Stimulated activated CD4-positive, alpha-beta T cell treated with anti-CD3 and anti-CD28 coated beads, Interleukin-4, amount 100 ng/mL, for 4 hours (primary cell): ENCODE data around the gene GSK3B.
A peak's percentile ranks its signal among the peaks of the same experiment; 100 is the strongest.
"Not testable (repeated sequence)": the region's sequence is repeated elsewhere in the genome, so short reads cannot be mapped to it uniquely, and the experiment has no call there.

ENCODE experiments used
- DNase-seq, 2 experiments: peaks; one replicate each; pipeline ENCODE4 v3.0.0-alpha.2; 2020

Gene GSK3B

DNA sequence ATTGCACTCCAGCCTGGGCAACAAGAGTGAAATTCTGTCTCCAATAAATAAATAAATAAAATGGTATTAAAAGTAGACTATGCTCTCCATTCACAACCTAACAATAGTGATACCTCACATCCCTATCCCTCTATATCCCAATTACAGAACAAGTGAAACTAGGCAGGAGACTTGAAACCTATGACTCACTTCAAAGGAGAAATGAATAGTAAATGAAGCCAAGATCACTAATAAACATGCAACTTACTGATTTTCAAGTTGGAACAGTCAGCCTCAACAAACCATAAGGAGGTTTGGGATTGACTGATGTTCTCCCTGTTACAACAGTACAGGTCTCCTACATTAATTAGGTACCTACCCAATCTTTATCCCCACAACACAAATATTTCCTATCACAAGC, 103.4 kb downstream of the GSK3B start:
- no peak for DNase-seq

DNA sequence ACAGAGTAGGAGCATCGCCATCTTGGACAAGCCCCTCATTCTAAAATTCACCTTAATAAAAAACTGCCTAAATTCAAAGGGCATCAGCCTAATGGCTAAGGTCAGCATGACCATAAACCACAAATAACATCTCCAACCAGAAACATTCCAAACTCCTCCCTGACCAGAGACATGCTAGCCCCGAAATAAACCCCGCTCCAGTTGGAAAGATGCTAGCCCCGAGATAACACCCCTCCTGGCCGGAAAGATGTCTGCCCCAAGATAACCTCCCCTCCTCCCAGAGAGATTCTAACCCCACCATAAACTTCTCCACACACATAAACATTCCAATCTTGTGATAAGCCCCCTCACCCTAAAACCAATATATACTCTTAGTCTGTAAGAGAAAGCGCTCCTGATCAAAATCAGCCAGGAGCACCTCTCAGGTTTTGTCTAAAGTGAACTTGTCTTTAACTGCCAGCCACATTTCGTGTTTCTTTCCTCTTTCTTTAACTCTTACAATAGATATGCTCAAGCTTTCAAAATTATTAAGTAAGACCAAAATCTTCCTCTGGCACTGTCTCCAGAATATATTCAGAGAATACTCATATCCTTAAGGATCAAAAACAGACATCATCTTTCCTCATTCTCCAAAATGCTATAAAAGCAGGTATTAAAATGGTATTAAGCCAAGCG, 104.1 kb downstream of the GSK3B start:
- DNase-seq = no peak

DNA sequence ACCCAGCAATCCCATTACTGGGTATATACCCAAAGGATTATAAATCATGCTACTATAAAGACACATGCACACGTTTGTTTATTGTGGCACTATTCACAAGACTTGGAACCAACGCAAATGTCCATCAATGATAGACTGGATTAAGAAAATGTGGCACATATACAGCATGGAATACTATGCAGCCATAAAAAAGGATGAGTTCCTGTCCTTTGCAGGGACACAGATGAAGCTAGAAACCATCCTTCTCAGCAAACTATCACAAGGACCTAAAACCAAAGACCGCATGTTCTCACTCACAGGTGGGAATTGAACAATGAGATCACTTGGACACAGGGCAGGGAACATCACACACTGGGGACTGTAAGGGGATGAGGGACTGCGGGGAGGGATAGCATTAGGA, 107.4 kb downstream of the GSK3B start:
- DNase-seq = not testable (repeated sequence)

DNA sequence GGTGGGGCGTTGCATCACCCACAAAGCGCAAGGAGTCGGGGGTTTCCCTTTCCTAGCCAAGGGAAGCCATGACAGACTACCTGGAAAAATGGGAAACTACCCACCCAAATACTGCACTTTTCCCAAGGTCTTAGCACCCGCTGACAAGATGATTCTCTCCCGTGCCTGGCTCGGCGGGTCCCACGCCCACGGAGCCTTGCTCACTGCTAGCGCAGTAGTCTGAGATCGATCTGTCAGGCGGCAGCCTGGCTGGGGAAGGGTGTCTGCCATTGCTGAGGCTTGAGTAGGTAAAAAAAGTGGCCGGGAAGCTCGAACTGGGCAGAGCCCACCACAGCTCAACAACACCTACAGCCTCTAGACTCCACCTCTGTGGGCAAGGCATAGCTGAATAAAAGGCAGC, 112.9 kb downstream of the GSK3B start:
- DNase-seq = no peak

DNA sequence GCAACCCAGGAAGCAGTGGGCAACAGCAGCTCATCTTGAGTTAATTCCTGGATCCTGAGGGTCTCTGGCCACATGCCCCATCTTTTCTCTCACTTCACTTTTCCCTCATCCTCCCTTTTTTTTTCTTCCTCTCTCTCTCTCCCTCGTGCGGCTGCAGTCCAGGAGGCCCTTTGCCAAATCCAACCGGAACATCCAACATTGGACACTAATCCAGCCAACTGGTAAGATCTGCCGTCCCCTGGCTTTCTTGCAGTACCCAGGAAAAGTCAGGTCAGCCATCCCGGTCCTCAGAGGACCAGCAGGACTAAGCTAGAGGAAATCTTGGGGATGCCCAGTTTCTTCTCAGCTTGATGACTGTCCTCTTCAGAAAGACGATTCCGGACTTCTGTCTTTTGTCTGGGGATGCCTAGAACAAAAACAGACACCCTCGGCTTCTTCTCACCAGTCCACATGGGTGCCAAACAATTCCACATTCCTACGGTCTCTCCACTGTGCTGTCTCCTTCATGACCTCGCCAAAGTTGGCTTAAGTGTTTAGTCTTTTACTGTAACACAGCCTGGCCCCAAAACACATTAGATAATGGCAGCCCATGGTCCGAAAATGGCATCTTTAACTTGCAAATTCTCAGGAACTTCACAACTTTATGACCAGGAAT, 115.6 kb downstream of the GSK3B start:
- no peak for DNase-seq

DNA sequence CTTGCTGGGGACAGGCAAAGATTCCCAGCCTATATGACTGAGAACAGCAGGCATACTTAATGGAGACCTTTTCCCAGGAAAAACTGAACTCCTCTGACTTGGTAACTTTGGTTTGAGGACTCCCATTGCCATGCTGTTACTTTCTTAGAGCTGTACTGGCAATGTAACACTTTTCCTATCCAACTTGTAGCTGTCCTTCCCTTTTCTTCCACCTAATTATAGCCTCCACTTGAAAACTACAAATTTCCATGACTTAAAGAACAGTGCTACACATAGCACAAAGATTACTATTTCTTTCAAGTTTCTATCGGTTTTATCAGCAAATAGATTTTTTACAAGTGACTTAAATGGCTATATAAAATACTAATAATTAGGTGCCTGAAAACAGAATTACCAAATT, 116.9 kb downstream of the GSK3B start:
- DNase-seq = no peak

DNA sequence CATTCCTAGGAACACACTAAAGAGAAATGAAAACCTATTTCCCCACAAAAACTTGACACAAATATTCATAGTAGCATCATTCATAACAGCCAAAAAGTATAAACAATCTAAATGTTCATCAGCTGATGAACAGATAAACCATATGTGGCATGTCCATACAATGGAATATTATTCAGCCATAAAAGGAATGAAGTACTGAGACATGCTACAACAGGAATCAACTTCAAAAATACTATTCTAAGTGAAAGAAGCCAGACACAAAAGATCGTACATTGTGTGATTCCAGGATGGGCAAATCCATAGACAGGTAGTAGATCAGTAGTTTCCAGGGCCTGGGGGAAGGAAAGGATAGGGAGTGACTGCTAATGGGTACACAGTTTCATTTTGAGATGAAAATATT, 118.0 kb downstream of the GSK3B start:
- DNase-seq = no peak

DNA sequence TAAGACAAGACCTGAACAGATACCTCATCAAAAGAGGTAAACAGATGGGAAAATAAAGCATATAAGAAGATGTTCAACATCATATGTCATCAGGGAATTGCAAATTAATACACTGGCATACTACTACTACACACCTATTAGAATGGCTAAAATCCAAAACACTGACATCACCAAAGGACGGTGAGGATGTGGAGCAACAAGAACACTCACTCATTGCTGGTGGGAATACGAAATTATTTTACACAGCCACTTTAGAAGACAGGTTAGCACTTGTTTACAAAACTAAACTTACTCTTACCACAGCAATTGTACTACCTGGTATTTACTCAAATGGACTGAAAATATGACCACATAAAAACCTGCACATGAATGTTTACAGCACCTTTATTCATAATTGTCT, 119.6 kb downstream of the GSK3B start:
- no peak for DNase-seq

DNA sequence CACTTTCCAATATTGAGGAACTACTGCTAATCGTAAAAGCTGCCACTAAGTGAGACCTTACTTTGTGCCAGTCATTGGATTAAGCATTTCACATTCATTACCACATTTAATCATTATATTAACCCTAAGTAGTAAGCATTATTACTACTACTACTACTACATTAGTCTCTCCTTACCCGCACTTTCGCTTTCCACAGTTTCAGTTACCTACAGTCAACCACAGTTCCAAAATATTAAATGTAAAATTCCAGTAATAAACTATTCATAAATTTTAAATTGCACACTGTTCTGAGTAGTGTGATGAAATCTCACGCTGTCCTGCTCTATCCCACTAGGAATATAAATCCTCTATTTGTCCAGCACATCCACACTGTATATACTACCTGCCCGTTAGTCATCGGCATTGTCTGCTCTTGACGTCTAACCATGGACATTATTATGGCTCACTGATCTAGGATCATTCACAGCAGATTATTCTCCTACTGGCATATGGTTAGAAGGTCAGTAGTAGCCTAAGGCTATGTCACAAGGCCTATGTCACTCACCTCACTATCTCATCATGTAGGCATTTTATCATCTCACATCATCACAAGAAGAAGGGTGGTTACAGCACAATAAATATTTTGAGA, 121.1 kb downstream of the GSK3B start:
- DNase-seq = no peak

DNA sequence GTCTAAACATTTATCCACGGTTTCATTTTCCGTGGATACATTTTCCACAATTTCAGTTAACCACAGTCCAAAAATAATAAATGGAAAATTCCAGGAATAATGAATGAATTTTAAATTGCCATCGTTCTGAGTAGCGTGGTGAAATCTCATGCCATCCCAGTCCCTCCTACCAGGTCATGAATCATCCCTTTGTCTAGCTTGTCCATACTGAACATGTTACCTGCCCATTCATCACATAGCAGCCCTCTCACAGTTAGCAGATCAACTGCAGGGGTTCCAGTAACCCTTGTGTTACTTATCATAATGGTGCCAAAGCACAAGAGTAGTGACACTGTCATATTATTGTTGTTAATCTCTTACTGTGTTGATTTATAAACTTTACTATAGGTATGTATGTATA, 124.5 kb downstream of the GSK3B start:
- DNase-seq = no peak

DNA sequence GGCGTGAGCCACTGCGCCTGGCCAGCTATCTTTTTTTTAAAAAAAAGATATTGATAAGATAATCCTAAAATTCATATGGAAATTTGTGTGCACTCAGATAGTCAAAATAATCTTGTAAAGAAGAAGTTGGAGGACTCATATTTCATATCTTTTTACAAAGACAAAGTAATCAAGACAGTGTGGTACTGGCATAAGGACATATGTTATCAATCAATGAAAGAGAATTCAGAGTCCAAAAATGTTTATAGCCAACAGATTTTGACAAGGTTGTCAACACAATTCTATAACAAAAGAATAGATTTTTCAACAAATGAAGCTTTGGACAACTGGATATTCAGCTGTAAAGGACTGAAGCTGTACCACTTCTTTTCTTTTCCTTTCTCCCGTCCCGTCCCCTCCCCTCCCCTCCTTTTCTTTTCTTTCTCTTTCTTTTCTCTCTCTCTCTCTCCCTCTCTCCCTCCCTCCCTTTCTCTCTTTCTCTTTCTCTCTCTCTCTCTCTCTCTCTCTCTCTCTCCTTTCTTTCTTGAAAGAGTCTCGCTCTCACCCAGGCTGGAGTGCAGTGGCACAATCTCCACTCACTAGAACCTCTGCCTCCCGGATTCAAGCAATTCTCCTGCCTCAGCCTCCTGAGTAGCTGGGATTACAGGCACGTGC, 126.8 kb downstream of the GSK3B start:
- no peak for DNase-seq

DNA sequence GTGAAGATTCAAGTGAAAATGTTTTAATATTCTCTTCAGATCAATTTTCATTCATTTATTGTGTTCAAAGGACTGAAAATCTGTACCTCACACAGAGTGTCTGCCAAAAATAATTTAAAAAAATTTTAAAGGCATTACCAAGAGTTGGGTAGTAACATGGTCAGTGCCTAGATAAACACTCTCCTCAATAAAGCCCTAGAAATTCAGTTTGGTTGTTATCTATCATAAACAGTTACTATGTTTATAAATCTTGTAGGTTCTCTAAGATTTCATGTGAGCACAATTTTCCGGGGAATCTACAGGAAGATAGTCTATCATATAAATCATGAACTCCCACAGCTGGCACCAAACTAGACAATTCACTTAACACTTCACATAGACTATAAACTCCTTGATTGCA, 128.6 kb downstream of the GSK3B start:
- no peak for DNase-seq

DNA sequence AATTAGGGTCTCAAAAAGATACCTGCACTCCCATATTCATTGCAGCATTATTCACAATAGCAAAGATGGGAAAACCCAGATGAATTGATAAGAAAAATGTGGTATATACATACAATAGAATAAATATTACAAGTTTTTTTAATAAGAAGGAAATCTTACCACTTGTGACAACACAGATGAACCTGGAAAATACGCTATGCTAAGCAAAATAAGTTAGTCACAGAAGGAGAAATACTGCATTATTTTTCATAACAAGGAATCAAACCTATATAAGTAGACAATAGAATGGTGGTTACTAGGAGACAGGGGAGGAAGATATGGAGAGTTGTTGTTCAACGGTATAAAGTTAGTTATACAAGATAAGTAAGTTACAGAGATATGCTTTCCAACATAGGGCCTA, 130.0 kb downstream of the GSK3B start:
- DNase-seq = no peak

DNA sequence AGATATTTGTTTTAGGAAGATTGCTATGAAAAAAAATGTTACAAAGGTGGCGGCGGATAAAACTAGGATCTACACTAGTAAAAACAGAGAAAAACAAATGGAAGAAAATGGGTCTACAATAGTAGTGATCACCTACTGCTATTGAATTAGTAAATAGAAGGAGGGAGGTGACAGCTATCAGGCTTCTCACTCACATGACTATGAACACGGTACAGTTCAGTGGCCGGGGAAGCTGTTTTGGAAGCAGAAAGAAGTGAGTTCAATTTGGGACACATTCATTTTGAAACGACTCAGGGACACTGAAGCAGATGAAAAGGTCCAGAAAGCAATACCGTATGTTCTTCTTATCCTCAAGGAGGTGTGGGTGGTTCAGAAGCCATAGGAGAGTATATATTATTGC, 138.3 kb downstream of the GSK3B start:
- DNase-seq = no peak

DNA sequence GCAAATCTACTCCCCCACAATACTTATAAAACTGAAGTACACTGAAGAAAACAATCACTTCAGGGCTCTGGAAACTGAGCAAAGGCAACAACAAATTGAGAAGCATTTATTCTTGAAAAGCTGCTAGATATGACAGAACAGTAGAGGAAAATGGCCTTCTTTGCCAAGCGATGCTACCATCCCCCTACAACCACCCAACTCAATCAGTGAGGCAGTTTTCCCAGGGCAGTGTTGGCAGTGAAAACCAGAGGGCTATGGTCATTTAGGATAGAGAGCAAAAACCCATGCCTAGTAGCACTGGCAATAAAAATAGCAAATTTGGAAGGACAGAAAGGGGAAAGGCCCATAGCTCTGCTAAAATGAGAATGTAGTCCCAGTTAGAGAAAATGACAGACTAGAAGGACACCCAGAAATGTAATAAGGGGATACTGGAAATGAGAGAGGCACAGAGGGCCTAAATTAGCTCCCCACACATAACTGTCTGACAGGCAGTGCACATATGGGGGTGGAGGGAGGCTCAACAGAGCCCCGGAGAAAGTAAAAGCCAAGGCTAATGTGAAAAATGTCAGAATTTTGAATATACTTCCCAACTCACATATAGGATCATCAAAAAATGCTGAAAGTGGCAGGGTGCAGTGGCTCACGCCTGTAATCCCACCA, 143.5 kb downstream of the GSK3B start:
- no peak for DNase-seq

DNA sequence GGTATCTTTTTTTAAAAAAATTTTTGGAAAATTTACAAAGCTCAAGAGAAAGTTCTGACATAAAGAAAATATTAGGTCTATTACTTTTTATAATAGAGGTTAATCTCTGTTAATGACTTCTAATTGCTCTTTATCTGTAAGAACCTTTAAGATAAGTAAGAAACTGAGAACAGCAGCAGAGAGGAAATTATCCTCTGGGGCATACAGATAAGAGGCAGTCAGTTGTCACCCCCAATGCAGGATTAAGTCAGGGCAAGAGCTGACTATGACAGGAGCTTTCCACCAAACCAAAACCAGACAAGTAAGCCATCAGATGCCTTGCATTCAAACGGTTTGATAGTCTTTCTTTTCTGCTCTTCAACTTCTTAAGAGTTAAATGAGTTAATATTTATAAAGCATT, 149.0 kb downstream of the GSK3B start:
- DNase-seq = no peak

DNA sequence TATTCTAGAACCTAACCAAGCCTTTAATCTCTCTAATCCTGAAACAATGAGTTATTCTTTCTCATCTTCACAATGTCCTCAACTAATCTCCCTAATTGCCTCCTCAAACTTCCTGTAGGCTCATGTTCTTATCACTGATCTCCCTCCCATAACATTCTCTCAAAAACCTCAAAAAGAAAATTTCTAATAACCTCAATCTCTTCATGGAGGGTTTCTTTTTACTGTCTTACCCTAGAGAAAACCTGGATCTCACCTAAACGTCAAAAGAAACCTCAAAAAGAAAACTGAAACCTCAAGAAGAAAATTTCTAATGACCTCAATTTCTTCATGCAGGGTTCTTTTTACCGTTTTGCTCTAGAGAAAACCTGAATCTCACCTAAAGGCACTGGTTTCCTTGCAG, 150.2 kb downstream of the GSK3B start:
- no peak for DNase-seq

DNA sequence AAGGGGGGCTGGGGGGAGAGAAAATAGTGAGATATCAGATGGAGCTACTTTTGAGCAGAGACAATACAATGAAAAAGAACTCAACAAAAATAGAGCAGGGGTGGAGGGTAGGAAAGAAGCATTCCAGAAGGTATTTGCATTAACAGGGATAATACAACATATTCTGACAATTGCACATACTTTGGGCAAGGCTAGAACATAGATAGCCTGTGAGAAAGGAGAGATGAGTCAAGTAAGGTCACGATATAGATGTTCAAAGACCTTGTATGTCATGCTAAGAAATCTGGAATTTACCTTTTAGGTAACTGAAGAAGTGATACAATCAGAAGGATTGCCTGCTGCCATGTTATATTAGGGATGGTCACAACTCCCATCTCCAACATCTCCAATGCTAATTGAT, 155.2 kb downstream of the GSK3B start:
- DNase-seq = no peak

DNA sequence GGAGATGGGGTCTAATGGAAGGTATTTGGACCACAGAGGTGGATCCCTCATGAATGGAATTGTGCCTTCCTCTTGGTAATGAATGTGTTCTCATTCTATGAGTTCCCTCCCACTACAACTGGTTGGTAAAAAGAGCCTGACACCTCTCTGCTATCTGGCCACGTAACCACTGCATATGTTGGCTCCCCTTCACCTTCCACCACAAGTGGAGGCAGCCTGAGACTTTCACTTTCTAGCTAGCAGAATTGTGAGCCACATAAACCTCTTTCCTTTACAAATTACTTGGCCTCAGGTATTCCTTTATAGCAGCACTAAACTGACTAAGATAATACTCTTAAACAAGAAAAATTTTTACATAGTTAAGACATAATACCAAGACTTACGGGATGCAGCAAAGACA, 157.0 kb downstream of the GSK3B start:
- DNase-seq = peak in 1 of 2 experiments; percentile 21

DNA sequence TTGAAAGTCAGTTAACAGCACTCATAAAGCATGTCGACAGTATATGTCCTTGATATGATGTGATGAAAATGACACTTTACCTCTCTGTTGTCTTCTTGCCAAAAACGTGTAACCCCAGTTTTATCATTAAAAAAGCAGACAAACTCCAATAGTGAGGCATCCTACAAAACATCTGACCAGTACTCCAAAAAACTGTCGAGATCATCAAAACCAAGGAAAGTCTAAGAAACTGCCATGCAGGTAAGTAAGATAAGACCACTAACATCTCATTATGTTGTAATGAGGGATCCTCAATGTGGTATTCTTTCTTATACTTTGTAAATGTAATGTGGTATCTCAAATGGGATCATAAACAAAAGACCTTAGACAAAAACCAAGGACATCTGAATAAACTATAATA, 160.0 kb downstream of the GSK3B start:
- no peak for DNase-seq

DNA sequence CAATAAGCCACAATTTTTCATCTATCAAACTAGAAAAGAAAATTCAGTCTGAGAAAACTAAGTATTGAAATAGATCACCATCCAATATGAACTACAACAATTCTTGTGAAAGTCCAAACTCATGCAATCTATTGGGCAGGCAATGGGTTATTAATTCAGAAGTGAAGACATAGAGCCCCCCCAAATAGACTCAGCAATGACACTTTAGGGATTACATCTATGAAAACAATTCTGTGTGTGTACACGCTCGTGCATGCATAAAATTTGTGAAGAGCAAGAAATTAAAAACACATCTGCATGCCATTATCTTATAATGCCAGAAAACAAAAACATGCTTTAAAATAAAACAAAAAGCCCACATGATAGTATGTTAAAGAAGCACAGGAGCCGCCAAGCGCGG, 161.0 kb downstream of the GSK3B start:
- no peak for DNase-seq

DNA sequence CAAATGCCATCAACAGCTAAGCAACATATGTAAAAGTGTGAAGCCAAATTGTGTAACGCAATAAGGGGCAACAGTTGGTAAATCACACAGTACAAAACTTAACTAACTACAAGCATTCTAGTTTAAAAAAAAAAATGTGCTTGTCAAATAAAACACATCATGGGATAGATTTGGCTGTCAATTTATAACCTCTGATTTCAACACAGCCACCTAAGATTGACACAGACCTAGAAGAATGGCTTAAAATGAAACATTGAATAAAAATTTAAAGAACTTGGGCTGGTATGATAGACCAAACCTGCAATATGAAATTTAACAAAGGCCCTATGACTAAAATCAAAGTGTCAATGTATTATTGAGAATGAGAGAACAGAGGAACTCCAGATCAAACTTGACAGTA, 164.0 kb downstream of the GSK3B start:
- no peak for DNase-seq

DNA sequence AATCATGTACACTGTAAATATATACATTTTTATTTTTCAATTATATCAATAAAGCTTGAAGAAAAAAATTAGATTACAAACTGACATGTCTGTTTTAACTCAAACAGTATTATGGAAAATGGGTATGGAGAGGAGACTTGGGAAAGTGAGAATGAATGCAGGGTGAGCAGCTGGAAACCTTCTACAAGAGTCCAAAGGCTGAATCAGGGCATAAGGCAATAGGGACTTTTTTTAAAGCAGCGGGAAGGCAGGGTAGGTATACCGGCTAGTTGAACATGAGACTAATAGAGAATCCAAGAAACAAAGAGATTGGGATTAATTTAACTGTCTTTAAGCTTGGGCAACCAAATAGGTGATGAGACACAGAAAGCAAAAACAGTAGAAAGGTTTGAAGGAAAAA, 167.1 kb downstream of the GSK3B start:
- DNase-seq = no peak
